HepG2 (cell line): Measurements from ENCODE around the gene GASK1A. TPM values are rescaled to one million over a fixed set of nuclear protein-coding genes. Genes with fewer than 3 reads are reported as not detected.

Source experiments
- ATAC-seq: fragments of 200-7000 bp; cut with Tn5 transposase; 3 replicates; pipeline ENCODE4 v1.9.1; 2020; ENCODE audit warnings: mild to moderate bottlenecking, moderate library complexity
- BruUV-seq: library from RNA; stranded (reverse); fragments of 400-500 nt; replicated peaks from 2 replicates; lab custom pipeline; 2021; lab: Mats Ljungman, UMichigan
- CTCF ChIA-PET: fragments of 300-600 bp; formaldehyde crosslinking; extraction: SDS; loops from one replicate; lab custom pipeline; 2021; ENCODE audit warnings: low total read pairs, inconsistent platforms, low intra/inter-chr PET ratio; lab: Yijun Ruan, JAX
- POLR2A ChIA-PET: fragments of 350-600 bp; sonication (Branson Sonifier 250); formaldehyde crosslinking; loops from one replicate; lab custom pipeline; 2020; ENCODE audit warnings: antibody characterized with exemption, inconsistent platforms; lab: Yijun Ruan, JAX
- DNase-seq: peaks from one replicate; pipeline ENCODE4 v3.0.0-alpha.2; 2015; ENCODE audit warnings: low spot score
- FAIRE-seq: peaks from 3 replicates; lab custom pipeline; 2011; peaks lifted over from hg19 to GRCh38; lab: Jason Lieb, UNC
- H2AFZ ChIP-seq: one replicate; pipeline ENCODE4 v1.6.1; 2011; ENCODE audit warnings: low read length, inconsistent platforms
- H3K27ac ChIP-seq: fragments of 300-600 bp; 3 replicates; pipeline ENCODE4 v1.8.0; 2011; ENCODE audit warnings: mixed run types, mild to moderate bottlenecking, mixed read lengths, low read length, inconsistent platforms; ENCODE audit not compliant: insufficient read depth; ENCODE audit errors: extremely low read length
- H3K27me3 ChIP-seq, 2 experiments: fragments of 200-600 bp in 1 of 2; 2 replicates in 1 of 2; 3 replicates in 1 of 2; pipeline versions ENCODE4 v1.6.0 to v1.8.0; 2011; ENCODE audit warnings: low read length in 2 of 2, mild to moderate bottlenecking in 2 of 2, moderate library complexity in 2 of 2, inconsistent platforms in 1 of 2; ENCODE audit not compliant: insufficient read depth in 2 of 2, control insufficient read depth in 1 of 2
- H3K36me3 ChIP-seq, 2 experiments: fragments of 200-600 bp in 1 of 2; replicated peaks in 1 of 2; 2 replicates in 1 of 2; 3 replicates in 1 of 2; pipeline versions ENCODE4 v1.5.1 to v1.8.0; 2011; ENCODE audit warnings: low read length in 2 of 2, inconsistent platforms in 1 of 2; ENCODE audit not compliant: insufficient read depth in 2 of 2, control insufficient read depth in 1 of 2
- H3K4me1 ChIP-seq: 2 replicates; pipeline ENCODE4 v1.5.1; 2012; ENCODE audit warnings: low read length, inconsistent platforms; ENCODE audit not compliant: insufficient read depth
- H3K4me2 ChIP-seq: 2 replicates; pipeline ENCODE4 v1.6.0; 2011; ENCODE audit warnings: low read depth, low read length, inconsistent platforms
- H3K4me3 ChIP-seq, 3 experiments: fragments of 200-600 bp in 1 of 3; sonication (generic), shearing (Covaris generic) in 1 of 3; replicated peaks in 1 of 3; 2 replicates each; pipeline ENCODE4 v1.5.1; 2011 to 2016; ENCODE audit warnings: low read length in 3 of 3, inconsistent platforms in 2 of 3, low read depth in 2 of 3, mild to moderate bottlenecking in 2 of 3, control low read depth in 1 of 3, mixed read lengths in 1 of 3; ENCODE audit not compliant: insufficient read depth in 1 of 3
- H3K79me2 ChIP-seq: one replicate; pipeline ENCODE4 v1.6.1; 2011; ENCODE audit warnings: low read length, inconsistent platforms; ENCODE audit not compliant: insufficient read depth
- H3K9ac ChIP-seq: 2 replicates; pipeline ENCODE4 v1.6.0; 2011; ENCODE audit warnings: mild to moderate bottlenecking, low read depth, low read length, inconsistent platforms; ENCODE audit not compliant: insufficient read depth
- H3K9me3 ChIP-seq: 2 replicates; pipeline ENCODE4 v1.5.1; 2012; ENCODE audit warnings: mild to moderate bottlenecking, low read length
- H4K20me1 ChIP-seq: 2 replicates; pipeline ENCODE4 v1.6.0; 2011; ENCODE audit warnings: inconsistent platforms, mild to moderate bottlenecking, low read length, moderate library complexity; ENCODE audit not compliant: insufficient read depth
- ATF7 ChIP-seq, 2 experiments: fragments of 450-650 bp in 1 of 2; sonication (generic) in 1 of 2; formaldehyde crosslinking in 1 of 2; IDR thresholded peaks; 2 replicates each; pipeline versions ENCODE4 v1.4.0 to v1.6.1; 2016 to 2020; ENCODE audit warnings: antibody characterized with exemption in 1 of 2, mild to moderate bottlenecking in 1 of 2, missing genetic modification reagents in 1 of 2
- FOXK1 ChIP-seq: sonication (generic); formaldehyde crosslinking; IDR thresholded peaks from 2 replicates; pipeline ENCODE4 v1.4.0; 2020; ENCODE audit warnings: low read depth, missing genetic modification reagents, borderline replicate concordance
- GTF3A ChIP-seq: sonication (generic); formaldehyde crosslinking; conservative IDR thresholded peaks from 2 replicates; pipeline ENCODE4 v1.4.0; 2020; ENCODE audit warnings: mild to moderate bottlenecking, missing genetic modification reagents
- HOXA9 ChIP-seq: sonication (generic); formaldehyde crosslinking; IDR thresholded peaks from 2 replicates; pipeline ENCODE4 v1.8.1; 2022; ENCODE audit warnings: missing genetic modification reagents, mild to moderate bottlenecking, moderate library complexity, borderline replicate concordance
- KDM1A ChIP-seq: IDR thresholded peaks from 2 replicates; pipeline ENCODE4 v1.6.1; 2016; ENCODE audit warnings: missing compliant biosample characterization
- SAFB2 ChIP-seq: sonication (generic); formaldehyde crosslinking; IDR thresholded peaks from 2 replicates; pipeline ENCODE4 v1.5.1; 2020; ENCODE audit warnings: missing genetic modification reagents, low read depth, mild to moderate bottlenecking, borderline replicate concordance
- SP2 ChIP-seq: sonication (generic); formaldehyde crosslinking; IDR thresholded peaks from 2 replicates; pipeline ENCODE4 v1.5.1; 2020; ENCODE audit warnings: mild to moderate bottlenecking, missing genetic modification reagents
- SRSF1 ChIP-seq: fragments of 200-400 bp; formaldehyde crosslinking; optimal IDR thresholded peaks from 2 replicates; pipeline ENCODE3; 2017; ENCODE audit warnings: mild to moderate bottlenecking, low read depth, low read length, moderate library complexity
- TAF1 ChIP-seq: sonication (generic); formaldehyde crosslinking; IDR thresholded peaks from 2 replicates; pipeline ENCODE4 v1.4.0; 2020; ENCODE audit warnings: missing genetic modification reagents
- TMF1 ChIP-seq: sonication (generic); formaldehyde crosslinking; IDR thresholded peaks from 2 replicates; pipeline ENCODE4 v1.8.1; 2022; ENCODE audit warnings: low read depth, missing genetic modification reagents
- ZNF251 ChIP-seq: sonication (generic); formaldehyde crosslinking; IDR thresholded peaks from 2 replicates; pipeline ENCODE4 v1.9.0; 2021; ENCODE audit warnings: mild to moderate bottlenecking, missing genetic modification reagents
- ZNF549 ChIP-seq: sonication (generic); formaldehyde crosslinking; IDR thresholded peaks from 2 replicates; pipeline ENCODE4 v1.5.0; 2020; ENCODE audit warnings: missing genetic modification reagents
- WGBS: methylation state at CpG from one replicate; pipeline ENCODE4 v1.1.6; 2017; ENCODE audit warnings: low lambda C conversion rate; 5-methylcytosine and 5-hydroxymethylcytosine counted together
- in situ Hi-C: cut with HindIII; loops from 2 replicates; pipeline ENCODE4 v1.10.0; 2017; ENCODE audit warnings: low pct_unique_long_range_greater_than_20kb; ENCODE audit not compliant: extremely low pct_ligation_motif_present
- intact Hi-C: fragments of 100-400 bp; cut with micrococcal nuclease; formaldehyde crosslinking; loops from one replicate; pipeline ENCODE4 v1.10.0; 2022; ENCODE audit not compliant: unreplicated experiment
- polyA plus RNA-seq, 8 experiments: library from polyadenylated mRNA; depleted of rRNA in 3 of 8; stranded (reverse) in 7 of 8; unstranded in 1 of 8; fragments of >200 nt; fragmentation: Illumina TruSeq in 4 of 8; extraction: Trizol in 4 of 8; gene quantifications; 2 replicates each; pipeline versions ENCODE4 v1.2.1 to v1.2.3, GENCODE V29; 2011 to 2016; ENCODE audit warnings: low read depth in 4 of 8, missing spikeins in 1 of 8, mixed read lengths in 1 of 8; ENCODE audit not compliant: insufficient read depth in 1 of 8
- total RNA-seq, 5 experiments: library from RNA; depleted of rRNA; stranded (reverse); fragments of >200 nt; fragmentation: Illumina TruSeq; extraction: Trizol; gene quantifications; 2 replicates each; pipeline ENCODE4 v1.2.3, GENCODE V29; 2016; ENCODE audit warnings: low read depth in 1 of 5
- TF ChIP-seq, protein P1 (sequence below): sonication (generic); formaldehyde crosslinking; IDR thresholded peaks from 2 replicates; pipeline ENCODE4 v1.8.1; 2023; ENCODE audit warnings: mild to moderate bottlenecking, moderate library complexity, missing genetic modification reagents
- TF ChIP-seq, protein P2 (sequence below): sonication (generic); formaldehyde crosslinking; conservative IDR thresholded peaks from 2 replicates; pipeline ENCODE4 v1.4.0; 2020; ENCODE audit warnings: missing genetic modification reagents
- TF ChIP-seq, protein P3 (sequence below): sonication (generic); formaldehyde crosslinking; IDR thresholded peaks from 2 replicates; pipeline ENCODE4 v1.5.0; 2020; ENCODE audit warnings: missing genetic modification reagents

Gene GASK1A
- total and polyA plus RNA-seq, 2 of the 13 experiments (the other 11 are each of a cell fraction or from before 2014, with no cell fraction given), result not detected

DNA sequence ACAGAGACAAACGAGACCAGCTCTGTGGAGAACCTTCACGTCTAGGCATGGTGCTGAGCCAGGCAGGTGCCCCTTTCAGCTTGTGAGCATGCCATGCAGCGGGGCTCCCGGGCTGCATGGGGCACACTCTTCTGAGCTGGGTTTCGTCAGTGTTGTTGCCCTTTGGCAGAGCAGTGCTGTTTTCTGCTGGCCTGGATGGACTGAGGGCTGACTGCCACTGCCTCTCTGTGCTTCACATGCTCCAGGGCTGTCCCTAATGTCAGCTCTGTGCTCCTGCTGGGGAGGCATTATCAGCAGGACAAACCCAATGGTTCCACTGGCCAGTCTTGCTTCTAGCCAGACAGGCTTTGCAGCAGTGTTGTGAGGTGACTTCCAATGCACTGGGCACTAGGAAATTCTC, 9.5 kb downstream of the GASK1A start:
- Histone ChIP-seq H3K4me3 (no peak overlapping the region), H3K4me2 (no peak overlapping the region), H3K9me3 (no peaks in the 10 kb centered on the region), H3K36me3 (no peaks in the 10 kb centered on the region), H4K20me1 (no peaks in the 10 kb centered on the region), H3K79me2 (no peaks in the 10 kb centered on the region), H3K27ac (no peak overlapping the region), H3K27me3 (peaks cover 2 to 30% of the 10 kb centered on the region in 2 experiments; a peak in 4 of 5 replicates), H2AFZ (no peak overlapping the region), H3K4me1 (no peaks in the 10 kb centered on the region), H3K9ac (no peak overlapping the region)
- POLR2A ChIA-PET, result no interaction called here
- intact Hi-C loops, result no loop called here
- DNase-seq (no peak), FAIRE-seq (no peak), ATAC-seq (no peak)
- in situ Hi-C loops, result no loop called here
- no peak for TF ChIP-seq SAFB2 (CRISPR knock-in tag)
- TF ChIP-seq SP2, result no peak
- TF ChIP-seq FOXK1 (CRISPR knock-in tag), result no peak
- TF ChIP-seq ZNF251, result no peak
- TF ChIP-seq, protein P1, sequence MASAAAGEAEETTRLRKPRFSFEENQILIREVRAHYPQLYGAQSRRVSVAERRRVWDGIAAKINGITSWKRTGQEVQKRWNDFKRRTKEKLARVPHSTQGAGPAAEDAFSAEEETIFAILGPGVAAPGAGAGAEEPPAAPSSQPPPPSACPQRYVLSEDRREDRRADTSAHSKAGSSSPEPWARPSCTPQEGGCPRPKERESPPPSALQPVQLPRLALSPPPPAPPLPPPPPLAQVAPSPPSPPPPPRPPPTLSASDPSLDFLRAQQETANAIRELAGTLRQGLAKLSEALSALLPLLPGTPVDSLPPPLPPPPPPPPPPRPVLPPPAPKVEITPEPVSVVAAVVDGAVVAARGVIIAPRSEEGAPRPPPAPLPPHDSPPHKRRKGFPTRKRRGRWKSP (CRISPR knock-in tag), result no peak
- TF ChIP-seq TAF1 (CRISPR knock-in tag), result no peak
- no peak for TF ChIP-seq ZNF549 (CRISPR knock-in tag)
- TF ChIP-seq, protein P2, sequence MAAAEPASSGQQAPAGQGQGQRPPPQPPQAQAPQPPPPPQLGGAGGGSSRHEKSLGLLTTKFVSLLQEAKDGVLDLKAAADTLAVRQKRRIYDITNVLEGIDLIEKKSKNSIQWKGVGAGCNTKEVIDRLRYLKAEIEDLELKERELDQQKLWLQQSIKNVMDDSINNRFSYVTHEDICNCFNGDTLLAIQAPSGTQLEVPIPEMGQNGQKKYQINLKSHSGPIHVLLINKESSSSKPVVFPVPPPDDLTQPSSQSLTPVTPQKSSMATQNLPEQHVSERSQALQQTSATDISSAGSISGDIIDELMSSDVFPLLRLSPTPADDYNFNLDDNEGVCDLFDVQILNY, result no peak
- no peak for TF ChIP-seq HOXA9 (CRISPR knock-in tag)
- no peak for TF ChIP-seq ATF7 (IDR thresholded peaks at IDR 0.05)
- TF ChIP-seq ATF7 (CRISPR knock-in tag; IDR thresholded peaks at IDR 0.05), result no peak
- TF ChIP-seq, protein P3, sequence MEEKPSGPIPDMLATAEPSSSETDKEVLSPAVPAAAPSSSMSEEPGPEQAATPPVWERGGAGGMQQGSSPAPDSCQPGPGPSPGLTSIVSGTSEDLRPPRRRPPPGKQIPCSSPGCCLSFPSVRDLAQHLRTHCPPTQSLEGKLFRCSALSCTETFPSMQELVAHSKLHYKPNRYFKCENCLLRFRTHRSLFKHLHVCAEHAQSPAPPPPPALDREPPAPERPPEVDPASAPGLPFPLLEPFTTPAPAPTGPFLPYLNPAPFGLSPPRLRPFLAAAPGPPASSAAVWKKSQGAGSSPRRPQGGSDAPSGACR (CRISPR knock-in tag), result no peak
- TF ChIP-seq GTF3A (CRISPR knock-in tag), result no peak
- no peak for TF ChIP-seq KDM1A (CRISPR knock-in tag)
- TF ChIP-seq SRSF1, result no peak
- no peak for TF ChIP-seq TMF1
- WGBS, result 0% methylated on average over 2 of the region's 5 CpGs
- no TSS peak for BruUV-seq
- CTCF ChIA-PET, result no interaction called here
